Sigmoid colon (tissue), 7 donors: ENCODE results near the gene GPC6. TPM values are rescaled to one million over a fixed set of nuclear protein-coding genes. Genes with fewer than 3 reads are reported as not detected.

ENCODE experiments used
- DNase-seq: peaks from one replicate; pipeline ENCODE4 v3.0.0-alpha.2; 2019
- H3K27ac ChIP-seq, 4 donors: fragments of 200-600 bp; sonication (generic); one replicate each; pipeline ENCODE4 v1.5.1; 2016 to 2019; ENCODE audit warnings: mild to moderate bottlenecking in 1 of 4
- H3K27me3 ChIP-seq, 3 donors: fragments of 200-600 bp; sonication (generic); one replicate each; pipeline ENCODE4 v1.5.1; 2019; ENCODE audit warnings: mild to moderate bottlenecking in 1 of 3
- H3K36me3 ChIP-seq, 4 donors: fragments of 200-600 bp; sonication (generic); one replicate each; pipeline ENCODE4 v1.5.1; 2016 to 2019
- H3K4me1 ChIP-seq, 4 donors: fragments of 200-600 bp; sonication (generic); one replicate each; pipeline ENCODE4 v1.5.1; 2017 to 2019
- H3K4me3 ChIP-seq, 4 donors: fragments of 200-600 bp; sonication (generic); one replicate each; pipeline ENCODE4 v1.5.1; 2017 to 2019; ENCODE audit warnings: mild to moderate bottlenecking in 2 of 4, moderate library complexity in 1 of 4
- H3K9me3 ChIP-seq, 4 donors: fragments of 200-600 bp in 3 of 4; sonication (generic) in 3 of 4; one replicate each; pipeline versions ENCODE4 v1.5.1 to v1.6.1; 2013 to 2019
- CTCF ChIP-seq, 4 experiments: fragments of 450-650 bp in 3 of 4; fragments of 200-600 bp in 1 of 4; IDR thresholded peaks; one replicate each; pipeline ENCODE4 v1.5.1; 2016 to 2019; ENCODE audit warnings: antibody characterized with exemption in 4 of 4, mild to moderate bottlenecking in 3 of 4, moderate library complexity in 2 of 4
- EP300 ChIP-seq, 4 donors: sonication (generic); formaldehyde crosslinking; IDR thresholded peaks; one replicate each; pipeline ENCODE4 v1.6.1; 2017; ENCODE audit warnings: antibody characterized with exemption in 4 of 4
- POLR2A ChIP-seq, 2 donors: fragments of 450-650 bp; IDR thresholded peaks; one replicate each; pipeline ENCODE4 v1.6.1; 2016; ENCODE audit warnings: antibody characterized with exemption in 2 of 2, mild to moderate bottlenecking in 2 of 2, moderate library complexity in 2 of 2
- POLR2AphosphoS5 ChIP-seq, 4 donors: sonication (generic); formaldehyde crosslinking; IDR thresholded peaks; one replicate each; pipeline ENCODE4 v1.6.1; 2017; ENCODE audit warnings: antibody characterized with exemption in 4 of 4
- WGBS, 2 donors: extraction: QIAGEN DNeasy Blood & Tissue Kit; methylation state at CpG; one replicate each; pipeline ENCODE4 v1.1.7; 2013; 5-methylcytosine and 5-hydroxymethylcytosine counted together
- intact Hi-C: fragments of 100-400 bp; cut with DNase I; formaldehyde crosslinking; loops from one replicate; pipeline ENCODE4 v1.15.1; 2023
- polyA plus RNA-seq, 3 donors: library from polyadenylated mRNA; stranded (reverse); fragments of 200-250 nt; gene quantifications; one replicate each; pipeline ENCODE4 v1.2.3, GENCODE V29; 2013
- total RNA-seq, 4 donors: library from RNA; depleted of rRNA; stranded (reverse); fragments of >200 nt; gene quantifications; one replicate each; pipeline ENCODE4 v1.1.0, GENCODE V29; 2016
- donor health status: healthy with polysubstance abuse.
- donor health status: Bipolar disorder and iron deficiency.
- donor health status: healthy.

The GPC6 gene
- total and polyA plus RNA-seq, 7 donors = 0.23 to 27.5 (median 14.4) TPM

GRCh38 chr13:93788456-93788855 is 561.8 kb downstream of the GPC6 start:
- Histone ChIP-seq H3K27ac (no peak overlapping the region), H3K4me3 (no peak overlapping the region), H3K9me3 (no peaks in the 10 kb centered on the region), H3K27me3 (no peaks in the 10 kb centered on the region), H3K4me1 (no peaks in the 10 kb centered on the region), H3K36me3 (no peaks in the 10 kb centered on the region)
- no peak for DNase-seq
- 60 to 83% methylated on average over 2 of the region's 2 CpGs for WGBS, 2 donors
- intact Hi-C loops = no loop called here
- TF ChIP-seq EP300 (IDR thresholded peaks at IDR 0.05) = no peak
- TF ChIP-seq CTCF (IDR thresholded peaks at IDR 0.05) = no peak
- TF ChIP-seq POLR2AphosphoS5 (IDR thresholded peaks at IDR 0.05) = no peak
- no peak for TF ChIP-seq POLR2A (IDR thresholded peaks at IDR 0.05)

GRCh38 chr13:93789058-93789457 is 562.5 kb downstream of the GPC6 start:
- Histone ChIP-seq H3K4me1 (no peaks in the 10 kb centered on the region), H3K4me3 (no peak overlapping the region), H3K27ac (no peak overlapping the region), H3K9me3 (no peaks in the 10 kb centered on the region), H3K36me3 (no peaks in the 10 kb centered on the region), H3K27me3 (no peaks in the 10 kb centered on the region)
- WGBS, 2 donors = 63 to 74% methylated on average over 2 of the region's 2 CpGs
- intact Hi-C loops = no loop called here
- TF ChIP-seq POLR2AphosphoS5 (IDR thresholded peaks at IDR 0.05) = no peak
- no peak for TF ChIP-seq POLR2A (IDR thresholded peaks at IDR 0.05)
- TF ChIP-seq CTCF (IDR thresholded peaks at IDR 0.05) = no peak
- TF ChIP-seq EP300 (IDR thresholded peaks at IDR 0.05) = no peak
- no peak for DNase-seq

GRCh38 chr13:93794197-93794885 is 567.7 kb downstream of the GPC6 start:
- Histone ChIP-seq H3K36me3 (no peaks in the 10 kb centered on the region), H3K4me3 (no peak overlapping the region), H3K27me3 (no peaks in the 10 kb centered on the region), H3K27ac (no peak overlapping the region), H3K4me1 (no peaks in the 10 kb centered on the region), H3K9me3 (no peaks in the 10 kb centered on the region)
- intact Hi-C loops = no loop called here
- no peak for DNase-seq
- 63 to 64% methylated on average over 3 of the region's 3 CpGs for WGBS, 2 donors
- TF ChIP-seq EP300 (IDR thresholded peaks at IDR 0.05) (no peak), POLR2A (IDR thresholded peaks at IDR 0.05) (no peak), CTCF (IDR thresholded peaks at IDR 0.05) (no peak), POLR2AphosphoS5 (IDR thresholded peaks at IDR 0.05) (no peak)

- Histone ChIP-seq H3K4me3 (no peak overlapping the region), H3K27me3 (no peaks in the 10 kb centered on the region), H3K4me1 (no peaks in the 10 kb centered on the region), H3K9me3 (no peaks in the 10 kb centered on the region), H3K36me3 (no peaks in the 10 kb centered on the region), H3K27ac (no peak overlapping the region)
- TF ChIP-seq POLR2AphosphoS5 (IDR thresholded peaks at IDR 0.05) = no peak
- no peak for TF ChIP-seq EP300 (IDR thresholded peaks at IDR 0.05)
- no peak for TF ChIP-seq POLR2A (IDR thresholded peaks at IDR 0.05)
- TF ChIP-seq CTCF (IDR thresholded peaks at IDR 0.05) = no peak
- intact Hi-C loops = no loop called here
- WGBS, 2 donors = 51 to 62% methylated on average over 2 of the region's 2 CpGs
- no peak for DNase-seq
These were observed 570.9 kb downstream of the GPC6 start for GRCh38 chr13:93797463-93797862.

GRCh38 chr13:93800342-93800741 is 573.7 kb downstream of the GPC6 start:
- Histone ChIP-seq H3K9me3 (no peaks in the 10 kb centered on the region), H3K4me1 (no peaks in the 10 kb centered on the region), H3K27ac (no peak overlapping the region), H3K27me3 (no peaks in the 10 kb centered on the region), H3K4me3 (no peak overlapping the region), H3K36me3 (no peaks in the 10 kb centered on the region)
- intact Hi-C loops = no loop called here
- TF ChIP-seq POLR2AphosphoS5 (IDR thresholded peaks at IDR 0.05) = no peak
- no peak for TF ChIP-seq EP300 (IDR thresholded peaks at IDR 0.05)
- no peak for TF ChIP-seq POLR2A (IDR thresholded peaks at IDR 0.05)
- WGBS, 2 donors = 69 to 79% methylated on average over 3 of the region's 3 CpGs
- no peak for DNase-seq
